ENCODE data around the gene CBARP.
A peak's percentile ranks its signal among the peaks of the same experiment; 100 is the strongest.

The CBARP gene, protein sequence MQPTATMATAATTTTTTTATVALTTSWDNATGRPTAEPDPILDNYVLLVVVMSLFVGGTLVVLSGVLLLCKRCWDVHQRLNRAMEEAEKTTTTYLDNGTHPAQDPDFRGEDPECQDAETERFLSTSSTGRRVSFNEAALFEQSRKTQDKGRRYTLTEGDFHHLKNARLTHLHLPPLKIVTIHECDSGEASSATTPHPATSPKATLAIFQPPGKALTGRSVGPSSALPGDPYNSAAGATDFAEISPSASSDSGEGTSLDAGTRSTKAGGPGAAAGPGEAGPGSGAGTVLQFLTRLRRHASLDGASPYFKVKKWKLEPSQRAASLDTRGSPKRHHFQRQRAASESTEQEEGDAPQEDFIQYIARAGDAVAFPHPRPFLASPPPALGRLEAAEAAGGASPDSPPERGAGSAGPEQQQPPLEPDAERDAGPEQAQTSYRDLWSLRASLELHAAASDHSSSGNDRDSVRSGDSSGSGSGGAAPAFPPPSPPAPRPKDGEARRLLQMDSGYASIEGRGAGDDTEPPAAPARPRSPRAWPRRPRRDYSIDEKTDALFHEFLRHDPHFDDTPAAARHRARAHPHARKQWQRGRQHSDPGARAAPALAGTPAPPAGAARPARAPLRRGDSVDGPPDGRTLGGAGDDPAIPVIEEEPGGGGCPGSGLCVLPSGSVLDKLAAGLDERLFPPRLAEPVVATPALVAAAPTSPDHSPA

DNA sequence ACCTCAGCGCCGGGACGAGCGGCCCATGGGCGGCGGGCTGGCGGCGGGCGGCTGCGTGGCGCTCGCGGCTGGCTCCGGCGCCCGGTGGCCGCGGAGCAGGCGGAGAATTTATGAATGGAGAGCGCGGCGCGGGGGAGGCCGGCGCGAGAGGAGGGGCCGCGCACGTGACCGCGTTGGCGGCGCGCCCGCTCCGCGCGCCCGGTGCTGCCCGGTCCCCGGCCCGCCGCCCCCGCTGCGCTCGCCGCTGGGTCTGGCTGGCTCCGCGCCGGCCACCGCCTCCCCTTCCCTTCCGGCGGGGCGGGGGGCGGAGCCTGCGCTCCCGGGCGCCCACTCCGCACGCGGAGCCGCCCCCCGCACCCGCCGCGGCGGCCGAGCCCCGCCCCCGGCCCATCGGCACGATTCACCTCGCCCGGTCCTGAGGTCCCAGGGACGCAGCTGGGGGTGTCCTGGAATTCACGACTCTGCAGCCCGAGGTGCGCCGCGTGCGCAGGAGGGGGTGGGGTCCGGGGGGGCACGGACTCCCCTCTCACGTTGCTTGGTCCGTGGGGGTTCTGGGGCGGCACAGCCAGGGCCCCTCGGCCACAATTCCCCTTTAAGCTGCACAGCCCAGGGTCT, at the start of gene CBARP:
CBARP (minus strand) TSS at position 252 of the 615 bp plus-strand sequence. CDS start 1,905 bp downstream, outside the sequence.
- DNase-seq (ENCODE audit: low read depth): no peak

DNA sequence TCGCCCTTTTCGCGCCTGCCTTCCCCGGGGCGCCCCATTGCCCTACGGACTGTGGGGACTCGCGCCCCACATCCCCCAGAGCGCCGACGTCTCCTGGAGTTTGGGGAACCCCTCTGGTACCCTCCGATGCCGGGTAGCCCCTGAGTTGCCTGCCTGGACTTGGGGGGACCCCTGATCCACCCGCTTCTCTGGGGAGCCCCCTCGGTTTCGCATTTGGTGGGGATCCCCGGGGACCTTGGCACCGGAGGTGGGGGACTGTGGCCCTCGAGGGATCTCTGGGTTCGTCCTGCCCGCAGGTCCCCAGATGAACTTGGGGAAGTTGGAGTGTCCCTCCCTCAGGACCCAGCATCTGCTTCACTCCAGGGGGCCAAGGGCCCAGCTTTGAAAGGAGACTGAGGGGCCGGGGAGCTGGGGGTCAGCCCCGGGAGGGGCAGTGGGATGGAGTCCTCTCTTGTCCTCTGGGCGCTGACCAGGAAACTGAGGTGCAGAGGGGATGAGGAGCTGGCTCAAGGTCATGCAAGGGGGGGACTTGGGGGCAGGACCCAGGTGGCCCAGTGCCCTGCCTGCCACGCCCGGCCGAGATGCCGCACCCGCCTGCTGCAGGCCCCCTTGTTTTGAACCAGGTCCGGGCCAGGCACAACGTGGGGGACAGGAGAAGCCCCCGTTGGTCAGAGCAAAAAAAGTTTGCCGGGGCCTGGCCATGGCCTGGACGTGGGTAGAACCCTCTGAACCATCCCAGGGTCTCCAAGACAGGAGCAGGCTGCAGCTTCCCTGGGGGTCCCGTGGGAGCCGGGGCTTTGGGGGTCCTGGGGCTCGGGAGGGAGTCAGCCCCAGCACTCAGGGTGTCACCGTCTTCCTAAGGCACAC, 48.9 kb upstream of the CBARP start:
- no peak for DNase-seq (ENCODE audit: low read depth)

DNA sequence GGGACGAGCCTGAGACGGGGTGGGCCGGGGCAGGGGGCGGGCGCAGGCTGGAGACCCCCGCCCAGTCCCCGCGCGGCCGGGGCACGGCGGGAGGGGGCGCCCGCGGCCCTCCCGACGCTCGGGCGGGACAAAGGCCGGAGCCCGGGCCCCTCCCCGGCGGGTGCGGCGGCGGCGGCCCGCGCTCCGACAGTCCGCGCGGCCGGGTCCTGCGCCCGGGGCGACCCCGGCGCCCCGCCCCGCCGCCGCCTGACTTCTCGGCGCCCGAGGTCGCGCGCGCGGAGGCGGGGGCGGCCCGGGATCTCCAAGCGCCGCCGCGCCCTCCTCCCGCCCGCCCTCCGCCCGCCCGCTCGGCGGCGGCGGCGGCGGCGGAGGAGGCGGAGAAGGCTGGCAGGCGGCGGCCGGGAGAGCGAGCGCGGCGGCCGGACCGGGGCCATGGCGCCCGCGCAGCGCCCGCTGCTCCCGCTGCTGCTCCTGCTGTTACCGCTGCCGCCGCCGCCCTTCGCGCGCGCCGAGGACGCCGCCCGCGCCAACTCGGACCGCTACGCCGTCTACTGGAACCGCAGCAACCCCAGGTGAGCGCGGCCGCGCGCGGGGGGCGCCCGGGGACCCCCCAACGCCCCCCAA, 48.0 kb upstream of the CBARP start, which contains the start of gene EFNA2:
EFNA2 (plus strand) TSS at position 137 of the 624 bp plus-strand sequence; CDS start at position 433, 296 bp downstream.
- DNase-seq (ENCODE audit: low read depth): no peak

DNA sequence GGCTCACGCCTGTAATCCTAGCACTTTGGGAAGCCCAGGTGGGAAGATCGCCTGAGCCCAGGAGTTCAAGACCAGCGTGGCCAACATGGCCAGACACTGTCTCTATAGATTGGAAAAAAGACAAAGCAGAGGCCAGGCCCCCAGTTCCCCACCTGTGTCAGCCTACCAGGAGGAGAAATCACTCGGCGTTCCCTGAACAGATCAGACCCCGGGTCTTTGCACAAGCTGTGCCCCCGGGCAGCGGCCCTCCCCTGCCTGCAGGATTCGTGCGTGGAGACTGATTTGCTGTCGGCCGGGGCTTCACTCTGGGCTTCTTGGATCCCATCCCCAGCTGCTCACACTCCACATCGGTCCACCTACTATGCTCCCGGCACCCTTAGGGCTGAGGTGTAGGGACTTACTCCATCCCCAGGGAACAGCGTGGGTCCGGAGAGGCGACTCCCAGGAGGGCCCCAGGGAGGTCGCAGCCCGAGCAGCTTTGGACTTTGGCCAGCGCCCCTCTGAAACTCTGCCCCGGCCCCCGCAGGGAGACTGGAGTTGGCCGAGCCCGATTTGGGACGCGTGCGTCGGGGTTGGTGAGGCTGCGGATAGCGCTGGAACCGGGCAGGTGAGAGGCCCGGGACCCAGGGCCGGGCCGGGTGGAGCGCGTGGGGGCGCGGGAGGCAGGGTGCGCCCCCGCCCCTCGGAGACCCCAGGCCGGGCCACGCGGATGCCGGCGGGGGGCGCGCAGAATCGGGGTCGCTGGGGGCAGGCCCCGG, 47.4 kb upstream of the CBARP start:
- DNase-seq (ENCODE audit: low read depth): no peak

DNA sequence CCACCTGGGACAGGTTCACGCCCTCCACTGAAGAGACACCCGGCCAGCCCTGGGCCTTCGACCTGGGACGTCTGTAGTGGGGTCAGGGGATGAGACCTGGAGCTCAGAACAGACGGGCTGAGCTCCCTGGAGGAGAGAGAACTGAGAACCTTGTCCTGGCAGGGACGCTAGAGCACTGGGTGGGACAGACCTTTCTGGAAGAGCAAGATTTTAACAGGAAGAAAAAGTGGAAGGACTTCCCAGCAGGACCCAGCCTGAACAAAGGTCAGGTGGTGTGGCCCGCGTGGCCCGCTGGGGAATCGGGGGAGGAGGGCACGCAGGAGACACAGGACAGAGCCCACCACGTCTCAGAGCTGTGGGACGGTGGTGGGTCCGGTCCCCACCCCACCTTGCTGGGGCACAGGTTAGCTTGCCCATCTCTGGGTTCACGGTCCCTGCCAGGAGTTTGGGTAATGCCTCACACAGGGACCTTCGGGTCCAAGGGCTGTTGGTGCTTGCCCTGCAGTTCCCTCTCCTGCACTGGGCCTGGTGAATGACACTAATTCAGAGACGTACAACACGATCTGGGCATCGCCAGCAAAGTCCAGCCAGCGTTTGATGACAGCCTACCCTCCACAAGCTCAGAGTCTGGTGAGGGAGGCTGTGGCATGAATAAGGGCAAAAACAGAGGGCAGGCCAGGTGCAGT, 46.6 kb upstream of the CBARP start:
- no peak for DNase-seq (ENCODE audit: low read depth)

DNA sequence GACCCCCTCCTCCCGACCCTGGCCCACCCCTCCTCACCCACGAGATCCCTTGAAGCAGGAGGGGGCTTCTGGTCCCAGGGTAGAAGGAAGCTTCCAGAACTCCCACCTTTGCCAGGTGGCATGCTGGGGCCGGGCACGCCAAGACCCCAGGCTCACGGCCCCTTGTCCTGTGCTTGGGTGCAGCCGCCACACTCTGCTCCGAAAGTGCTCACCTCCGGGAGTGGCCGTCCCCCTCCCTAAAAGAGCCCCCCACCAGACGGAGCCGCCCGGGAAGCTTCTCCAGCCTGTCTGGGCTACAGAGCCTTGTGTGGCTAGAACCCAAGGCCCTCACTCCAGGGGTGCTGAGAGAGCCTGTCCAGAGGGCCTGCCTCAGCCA, 46.1 kb upstream of the CBARP start:
- DNase-seq (ENCODE audit: low read depth): no peak

DNA sequence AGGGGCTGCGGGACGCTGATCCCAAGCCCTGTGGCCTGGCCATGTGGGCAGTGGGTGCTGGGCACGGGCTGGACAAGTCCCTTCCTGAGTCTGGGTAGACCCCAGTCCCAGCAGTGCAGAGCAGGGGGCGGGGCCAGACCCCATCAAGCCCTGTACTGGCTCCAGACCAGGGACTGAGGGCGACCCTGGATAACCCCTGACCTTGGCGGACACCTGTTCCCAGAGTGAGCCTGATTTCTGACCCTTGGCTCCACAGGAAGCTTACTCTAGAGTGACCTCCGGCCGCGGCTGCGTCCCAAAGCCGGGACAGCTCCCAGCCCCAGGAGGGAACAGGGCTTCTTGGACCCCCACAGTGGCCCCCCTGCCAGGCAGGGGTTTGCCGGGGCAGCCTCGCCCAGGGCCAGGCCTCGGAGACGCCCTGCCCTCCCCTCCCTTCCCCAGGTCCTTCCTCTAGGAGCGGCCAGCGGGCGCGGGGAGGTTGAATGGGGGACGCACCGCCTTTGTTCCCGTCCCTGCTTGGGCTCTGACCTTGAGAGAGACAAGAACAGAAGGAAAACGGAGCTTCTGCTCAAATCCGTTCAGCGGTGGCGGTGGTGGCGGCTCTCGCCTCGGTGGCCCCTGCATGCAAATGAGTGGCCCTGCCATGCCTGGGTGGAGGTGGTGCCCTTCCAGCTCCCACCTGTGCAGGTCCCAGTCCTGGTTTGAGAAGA, 45.6 kb upstream of the CBARP start:
- DNase-seq (ENCODE audit: low read depth): no peak

DNA sequence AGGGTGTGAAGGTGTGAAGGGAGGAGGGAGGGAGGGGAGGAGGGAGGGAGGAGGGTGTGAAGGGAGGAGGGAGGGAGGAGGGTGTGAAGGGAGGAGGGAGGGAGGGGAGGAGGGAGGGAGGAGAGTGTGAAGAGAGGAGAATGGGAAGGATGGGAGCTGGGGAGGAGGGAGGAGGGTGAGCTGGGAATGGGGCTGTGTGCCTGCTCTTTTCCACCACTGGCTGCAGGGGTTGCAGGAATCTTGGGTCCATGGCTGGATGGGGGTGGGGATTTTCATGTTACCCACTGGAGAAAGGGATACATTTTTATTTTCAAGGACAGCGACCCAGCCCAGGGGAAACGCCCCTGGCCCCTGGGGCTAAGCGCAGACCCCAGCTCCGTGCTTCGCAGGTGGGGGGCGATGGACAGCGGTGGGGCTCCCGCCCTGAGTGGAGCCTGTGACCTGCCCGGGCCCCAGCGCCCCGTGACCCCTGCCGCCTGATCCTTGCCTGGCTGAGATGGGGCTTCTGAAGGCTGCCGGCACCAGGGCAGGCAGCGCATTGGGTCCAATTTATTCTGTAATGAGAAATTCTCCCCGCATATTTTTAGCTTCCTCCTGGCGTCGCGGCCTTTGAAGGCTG, 44.9 kb upstream of the CBARP start:
- DNase-seq (ENCODE audit: low read depth): no peak

DNA sequence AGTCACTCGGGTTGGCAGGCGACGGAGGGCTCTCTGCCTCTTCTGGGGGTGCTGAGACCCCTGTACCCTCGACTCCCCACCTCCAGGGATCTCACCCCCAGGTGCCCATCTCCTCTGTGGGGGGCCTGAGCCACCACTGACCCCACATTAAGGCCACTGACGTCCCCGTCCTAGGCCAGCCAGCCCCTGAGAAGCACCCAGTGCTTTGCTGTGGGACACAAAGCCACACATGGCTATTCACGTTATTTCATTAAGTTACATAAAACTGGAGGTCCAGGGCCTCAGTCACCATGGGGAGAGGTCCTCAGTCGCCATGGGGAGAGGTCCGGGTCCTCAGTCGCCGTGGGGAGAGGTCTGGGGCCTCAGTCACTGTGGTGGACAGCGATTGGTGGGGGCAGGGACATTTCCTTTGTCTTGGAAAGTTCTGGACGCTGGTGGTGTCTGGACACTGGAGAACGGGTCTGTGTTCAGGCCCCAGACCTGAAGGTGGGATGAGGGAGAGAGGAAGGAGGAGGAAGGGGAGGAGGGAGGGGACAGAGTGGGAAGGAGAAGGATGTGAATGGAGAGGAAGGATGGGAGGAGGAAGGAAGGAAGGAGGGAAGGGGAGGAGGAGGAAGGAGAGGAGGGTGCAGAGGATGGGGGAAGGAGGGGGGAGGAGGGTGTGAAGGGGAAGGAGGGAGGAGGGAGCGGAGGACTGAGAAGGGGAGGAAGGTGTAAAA, 43.9 kb upstream of the CBARP start:
- DNase-seq (ENCODE audit: low read depth): no peak

DNA sequence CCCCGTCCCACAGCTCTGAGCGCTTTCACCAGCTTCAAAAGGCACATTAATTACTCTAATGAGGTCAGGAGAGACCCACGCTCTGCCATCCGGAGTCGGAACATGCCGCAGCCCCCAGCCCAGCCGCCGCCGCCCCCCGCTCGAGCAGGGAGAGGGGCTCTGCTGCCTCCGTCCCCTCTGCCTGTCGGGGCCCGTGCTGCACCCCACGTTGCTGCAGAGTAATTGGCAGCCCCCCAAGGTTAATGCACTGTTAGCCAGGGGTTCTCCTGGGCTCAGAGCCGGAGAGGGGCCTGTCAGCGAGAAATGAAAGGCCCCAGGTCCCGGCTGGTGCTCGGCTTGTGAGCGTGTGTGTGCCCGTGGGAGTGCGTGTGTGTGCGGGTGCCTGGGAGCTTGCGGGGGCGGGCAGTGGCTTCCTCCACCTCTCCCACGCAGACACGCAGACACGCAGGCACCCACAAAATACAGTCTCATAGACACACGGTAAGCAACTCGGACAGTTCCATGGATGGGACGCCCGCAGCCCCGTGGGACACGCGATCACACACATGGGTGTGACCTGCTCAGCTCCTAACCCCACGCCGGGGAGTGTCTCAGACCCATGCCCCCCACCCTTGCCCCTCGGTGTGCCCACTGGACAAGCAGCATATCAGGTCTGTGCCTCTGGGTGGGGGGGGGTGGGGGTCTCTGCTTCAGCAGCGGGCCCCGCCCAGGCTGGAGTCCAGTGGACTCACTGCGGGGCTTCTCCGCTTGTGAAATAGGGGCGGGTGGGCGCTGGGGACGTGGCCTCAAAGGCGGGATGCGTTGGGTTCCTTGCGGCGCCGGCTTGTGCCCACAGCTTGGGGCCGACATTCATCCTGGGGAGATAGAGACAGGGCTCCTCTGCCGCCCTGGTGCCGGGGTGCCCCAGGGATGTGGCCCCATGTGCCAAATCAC, 43.1 kb upstream of the CBARP start:
- no peak for DNase-seq (ENCODE audit: low read depth)

DNA sequence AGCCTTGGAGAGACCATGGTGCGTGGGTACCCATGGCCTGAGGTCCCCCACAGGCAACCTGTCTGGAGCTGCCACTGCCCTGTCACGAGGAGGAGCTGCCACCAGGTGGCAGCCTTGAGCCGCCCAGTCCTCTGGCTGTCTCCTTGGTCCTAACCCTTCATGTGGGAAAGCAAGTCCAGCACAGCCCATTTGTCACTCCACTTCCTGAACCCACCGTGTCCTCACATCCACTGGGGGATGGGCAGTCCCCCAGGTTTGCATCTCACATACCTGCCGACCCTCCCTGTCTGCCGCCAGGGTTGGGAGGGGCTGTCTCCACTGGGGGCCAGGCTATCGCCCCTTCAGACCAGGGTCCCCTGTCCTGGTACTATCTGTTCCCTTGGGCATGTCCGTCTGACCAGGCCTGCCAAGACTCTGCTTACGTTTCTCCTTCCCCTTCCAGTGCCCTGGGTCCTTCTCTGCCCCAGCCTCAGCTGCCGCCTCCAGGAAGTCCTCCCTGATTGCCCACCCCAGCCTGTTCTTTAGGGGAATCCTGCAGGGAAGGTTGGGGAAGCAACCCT, 42.1 kb upstream of the CBARP start:
- DNase-seq (ENCODE audit: low read depth): peak; percentile 62

DNA sequence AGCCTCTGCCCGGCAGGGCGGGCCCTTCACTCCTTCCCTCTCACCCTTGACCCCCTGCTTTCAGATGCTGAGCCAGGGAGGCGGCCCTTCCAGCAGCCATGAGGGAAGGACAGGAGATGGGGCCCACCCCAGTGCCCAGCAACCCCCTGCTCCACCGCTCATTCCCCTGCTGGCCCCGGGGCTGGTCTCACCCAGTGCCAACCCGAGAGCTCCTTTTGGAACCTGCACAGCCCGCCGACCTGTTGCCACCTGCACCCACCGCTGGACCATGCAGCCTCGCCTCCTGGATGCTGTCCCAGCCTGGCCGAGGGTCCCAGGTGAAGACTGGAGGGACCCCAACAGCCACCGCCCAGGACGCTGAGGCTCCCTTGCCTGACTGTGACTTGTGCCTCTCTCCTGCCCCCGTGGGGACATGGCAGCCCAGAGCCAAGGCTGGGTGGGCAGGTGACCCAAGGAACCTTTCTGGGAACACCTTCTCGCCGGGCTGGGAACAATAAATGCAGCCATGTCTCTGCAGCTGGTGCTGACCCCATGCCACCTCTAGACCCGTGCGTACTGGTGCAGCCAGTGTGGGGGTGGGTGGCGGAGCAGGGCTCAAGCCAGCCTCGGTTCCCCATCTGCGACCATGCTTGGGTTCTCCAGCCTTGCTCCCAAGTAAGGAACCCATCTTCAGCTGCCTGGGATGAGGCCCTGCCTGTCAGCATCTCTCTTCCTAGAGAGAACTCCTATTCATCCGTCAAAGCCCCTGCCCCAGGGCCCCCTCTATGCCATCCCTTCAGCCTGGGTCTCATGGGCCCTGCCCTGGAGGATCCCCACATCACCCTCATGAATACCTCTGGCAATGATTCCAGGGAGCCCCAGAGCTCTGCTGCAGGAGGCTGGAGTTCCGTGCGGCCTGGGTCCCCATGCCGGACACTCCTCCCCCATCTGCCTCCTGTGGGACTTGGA, 41.2 kb upstream of the CBARP start:
- DNase-seq (ENCODE audit: low read depth): no peak

DNA sequence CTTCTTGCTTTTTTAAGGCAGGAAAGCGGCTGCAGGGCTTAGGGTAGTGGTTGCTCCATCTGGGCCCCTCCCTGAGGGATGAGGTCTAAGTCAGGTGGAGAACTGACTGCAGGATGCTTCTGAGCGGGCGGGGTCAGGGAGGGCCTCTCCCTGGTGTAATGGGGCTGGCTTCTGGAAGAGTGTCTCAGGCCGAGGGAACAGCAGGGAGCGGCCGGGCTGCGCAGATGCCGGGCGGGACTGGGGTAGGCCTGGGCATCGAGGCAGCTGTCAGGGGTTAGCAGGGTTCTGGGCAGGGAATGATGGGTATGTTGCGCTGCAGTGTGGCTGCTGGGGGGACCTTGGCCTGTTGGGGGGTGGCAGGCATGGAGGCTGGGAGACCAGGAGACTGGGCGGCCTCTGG, 40.3 kb upstream of the CBARP start:
- DNase-seq (ENCODE audit: low read depth): no peak

DNA sequence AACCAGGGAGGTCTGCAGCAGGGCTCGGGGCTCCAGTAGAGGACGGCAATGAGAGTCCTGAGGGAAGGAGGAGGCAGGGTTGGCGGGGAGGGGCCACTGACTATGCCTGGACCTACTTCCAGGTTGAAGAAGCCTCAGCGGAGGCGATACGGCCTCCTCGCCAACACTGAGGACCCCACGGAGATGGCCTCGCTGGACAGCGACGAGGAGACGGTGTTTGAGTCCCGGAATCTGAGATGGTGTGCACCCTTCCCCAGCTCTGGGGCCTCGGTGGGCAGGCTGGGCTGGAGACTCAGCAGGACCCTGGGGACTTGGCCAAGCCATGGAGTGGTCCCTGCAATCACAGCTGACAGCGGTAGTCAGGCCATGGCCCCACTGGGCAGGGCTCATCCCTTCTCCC, 39.3 kb upstream of the CBARP start:
- DNase-seq (ENCODE audit: low read depth): no peak

DNA sequence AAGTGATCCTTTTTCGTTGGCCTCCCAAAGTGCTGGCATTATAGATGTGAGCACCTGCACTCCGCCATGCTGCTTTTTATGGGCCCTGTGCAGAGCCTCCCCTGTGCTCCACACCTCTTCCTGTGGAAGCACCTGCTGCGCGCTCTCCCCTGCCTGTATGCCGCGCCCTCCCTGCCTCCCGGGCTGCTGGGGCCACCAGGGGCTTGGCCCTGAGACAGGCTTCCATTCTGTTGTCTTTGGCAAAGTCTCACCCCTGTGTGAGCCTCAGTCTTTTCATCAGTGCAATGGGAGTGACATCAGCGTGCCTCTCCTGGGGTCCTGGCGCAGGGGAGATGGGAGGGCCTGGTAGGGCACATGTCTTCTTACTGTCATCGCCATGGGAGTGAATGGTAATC, 38.8 kb upstream of the CBARP start:
- no peak for DNase-seq (ENCODE audit: low read depth)
